Neural cell (in vitro differentiated cells): ENCODE results near the gene ZNF701. TPM values are rescaled to one million over a fixed set of nuclear protein-coding genes. Genes with fewer than 3 reads are reported as not detected.

Experiments used
- H2AFZ ChIP-seq: fragments of 200-600, 300-800 bp; sonication (generic), shearing (Covaris generic); 2 replicates; pipeline ENCODE4 v1.6.0; 2014; ENCODE audit warnings: low read depth, mild to moderate bottlenecking, antibody characterized with exemption, low read length, moderate library complexity
- H3F3A ChIP-seq: fragments of 200-600 bp; shearing (Covaris generic); 2 replicates; pipeline ENCODE4 v1.6.1; 2016; ENCODE audit warnings: mild to moderate bottlenecking, moderate library complexity, mixed read lengths, antibody characterized with exemption, low read length; ENCODE audit not compliant: insufficient read depth, poor library complexity, severe bottlenecking
- H3K27ac ChIP-seq: fragments of 200-600, 300-800 bp; sonication (generic), shearing (Covaris generic); 2 replicates; pipeline ENCODE4 v1.5.1; 2014; ENCODE audit warnings: mild to moderate bottlenecking, low read length, moderate library complexity
- H3K27me3 ChIP-seq: fragments of 300-800, 200-600 bp; sonication (generic), shearing (Covaris generic); 2 replicates; pipeline ENCODE4 v1.6.0; 2014; ENCODE audit warnings: mild to moderate bottlenecking, low read depth, low read length, moderate library complexity; ENCODE audit not compliant: insufficient read depth
- H3K36me3 ChIP-seq: fragments of 300-800, 200-600 bp; sonication (generic), shearing (Covaris generic); 2 replicates; pipeline ENCODE4 v1.5.1; 2014; ENCODE audit warnings: mild to moderate bottlenecking, antibody characterized with exemption, low read length, moderate library complexity; ENCODE audit not compliant: insufficient read depth
- H3K4me2 ChIP-seq: fragments of 300-800, 200-600 bp; sonication (generic), shearing (Covaris generic); 2 replicates; pipeline ENCODE4 v1.6.0; 2014; ENCODE audit warnings: mild to moderate bottlenecking, low read length
- H3K4me3 ChIP-seq: fragments of 300-800, 200-600 bp; sonication (generic), shearing (Covaris generic); 2 replicates; pipeline ENCODE4 v1.5.1; 2014; ENCODE audit warnings: mild to moderate bottlenecking, low read length, moderate library complexity
- H3K79me2 ChIP-seq: fragments of 200-600 bp; shearing (Covaris generic); replicated peaks from 2 replicates; pipeline ENCODE4 v1.6.0; 2014; ENCODE audit warnings: mild to moderate bottlenecking, low read length, moderate library complexity; ENCODE audit not compliant: insufficient read depth
- H3K9ac ChIP-seq: fragments of 300-800, 200-600 bp; sonication (generic), shearing (Covaris generic); 2 replicates; pipeline ENCODE4 v1.6.1; 2016; ENCODE audit warnings: mild to moderate bottlenecking, low read length, mixed read lengths
- H3K9me2 ChIP-seq: fragments of 200-600 bp; shearing (Covaris generic); 2 replicates; pipeline ENCODE4 v1.6.1; 2016; ENCODE audit warnings: mild to moderate bottlenecking, low read length, mixed read lengths; ENCODE audit not compliant: insufficient read depth
- H3K9me3 ChIP-seq: fragments of 200-600, 300-800 bp; sonication (generic), shearing (Covaris generic); 2 replicates; pipeline ENCODE4 v1.6.1; 2016; ENCODE audit warnings: mild to moderate bottlenecking, mixed run types, low read length, moderate library complexity, mixed read lengths
- H4K20me1 ChIP-seq: fragments of 200-600 bp; shearing (Covaris generic); 2 replicates; pipeline ENCODE4 v1.6.1; 2016; ENCODE audit warnings: mild to moderate bottlenecking, mixed run types; ENCODE audit not compliant: insufficient read depth
- EP300 ChIP-seq: fragments of 450-650 bp; conservative IDR thresholded peaks from 2 replicates; pipeline ENCODE4 v1.6.1; 2014; ENCODE audit warnings: antibody characterized with exemption, mild to moderate bottlenecking, moderate library complexity; ENCODE audit not compliant: poor library complexity, severe bottlenecking
- EZH2 ChIP-seq: fragments of 200-600, 300-800 bp; shearing (Covaris generic), sonication (generic); IDR thresholded peaks from 2 replicates; pipeline ENCODE4 v1.6.1; 2014; ENCODE audit warnings: antibody characterized with exemption, low read length, borderline replicate concordance, mild to moderate bottlenecking; ENCODE audit not compliant: insufficient read depth, poor library complexity, severe bottlenecking
- MXI1 ChIP-seq: fragments of 450-650 bp; conservative IDR thresholded peaks from 2 replicates; pipeline ENCODE4 v1.6.1; 2014; ENCODE audit warnings: antibody characterized with exemption, mild to moderate bottlenecking; ENCODE audit not compliant: poor library complexity, severe bottlenecking
- POLR2AphosphoS5 ChIP-seq: IDR thresholded peaks from 2 replicates; pipeline ENCODE4 v1.6.1; 2012
- RAD21 ChIP-seq: fragments of 450-650 bp; conservative IDR thresholded peaks from 2 replicates; pipeline ENCODE4 v1.6.1; 2014; ENCODE audit warnings: antibody characterized with exemption, mild to moderate bottlenecking, moderate library complexity
- SMC3 ChIP-seq: fragments of 450-650 bp; conservative IDR thresholded peaks from 2 replicates; pipeline ENCODE4 v1.6.1; 2014; ENCODE audit warnings: antibody characterized with exemption, mild to moderate bottlenecking, moderate library complexity; ENCODE audit not compliant: poor library complexity
- TAF1 ChIP-seq: IDR thresholded peaks from 2 replicates; pipeline ENCODE4 v1.6.1; 2012; ENCODE audit warnings: low read depth
- polyA plus RNA-seq: library from polyadenylated mRNA; depleted of rRNA; stranded (reverse); fragments of >200 nt; gene quantifications from 2 replicates; pipeline ENCODE4 v1.2.3, GENCODE V29; 2014
- TF ChIP-seq, protein P1 (sequence below): IDR thresholded peaks from 2 replicates; pipeline ENCODE4 v1.6.1; 2012; ENCODE audit warnings: borderline replicate concordance
- TF ChIP-seq, protein P2 (sequence below): fragments of 450-650 bp; IDR thresholded peaks from 2 replicates; pipeline ENCODE4 v1.5.1; 2014; ENCODE audit warnings: antibody characterized with exemption, mild to moderate bottlenecking, moderate library complexity; ENCODE audit not compliant: poor library complexity, severe bottlenecking

ZNF701 gene
- polyA plus RNA-seq, 1 donor from 2014 or later = 8.0 TPM

DNA sequence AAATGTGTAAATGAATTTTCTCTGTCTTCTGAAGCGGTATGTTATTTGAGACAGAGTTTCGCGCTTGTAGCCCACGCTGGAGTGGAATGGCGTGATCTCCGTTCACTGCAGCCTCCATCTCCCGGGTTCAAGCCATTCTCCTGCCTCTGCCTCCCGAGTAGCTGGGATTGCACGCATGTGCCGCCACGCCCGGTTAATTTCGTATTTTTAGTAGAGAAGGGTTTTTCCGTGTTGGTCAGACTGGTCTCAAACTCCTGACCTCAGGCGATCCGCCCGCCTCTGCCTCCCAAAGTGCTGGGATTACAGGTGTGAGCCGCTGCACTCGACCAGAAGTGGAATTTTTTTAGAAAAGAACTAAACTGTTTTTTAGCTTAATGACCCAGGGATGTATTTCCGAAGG lies 46.0 kb upstream of the ZNF701 start:
- Histone ChIP-seq H3K4me2 (no peak overlapping the region), H2AFZ (no peak overlapping the region), H3K27me3 (no peaks in the 10 kb centered on the region), H3K9me2 (no peaks in the 10 kb centered on the region), H3K4me3 (no peak overlapping the region), H3K27ac (no peak overlapping the region), H3K9ac (no peak overlapping the region), H3K79me2 (no peaks in the 10 kb centered on the region), H3K36me3 (no peaks in the 10 kb centered on the region), H3K9me3 (no peaks in the 10 kb centered on the region), H3F3A (peaks cover 4% of the 10 kb centered on the region), H4K20me1 (no peaks in the 10 kb centered on the region)
- TF ChIP-seq EP300 (no peak), RAD21 (no peak), MXI1 (no peak), SMC3 (no peak), TAF1 (no peak), POLR2AphosphoS5 (no peak), EZH2 (no peak)
- TF ChIP-seq, protein P1, sequence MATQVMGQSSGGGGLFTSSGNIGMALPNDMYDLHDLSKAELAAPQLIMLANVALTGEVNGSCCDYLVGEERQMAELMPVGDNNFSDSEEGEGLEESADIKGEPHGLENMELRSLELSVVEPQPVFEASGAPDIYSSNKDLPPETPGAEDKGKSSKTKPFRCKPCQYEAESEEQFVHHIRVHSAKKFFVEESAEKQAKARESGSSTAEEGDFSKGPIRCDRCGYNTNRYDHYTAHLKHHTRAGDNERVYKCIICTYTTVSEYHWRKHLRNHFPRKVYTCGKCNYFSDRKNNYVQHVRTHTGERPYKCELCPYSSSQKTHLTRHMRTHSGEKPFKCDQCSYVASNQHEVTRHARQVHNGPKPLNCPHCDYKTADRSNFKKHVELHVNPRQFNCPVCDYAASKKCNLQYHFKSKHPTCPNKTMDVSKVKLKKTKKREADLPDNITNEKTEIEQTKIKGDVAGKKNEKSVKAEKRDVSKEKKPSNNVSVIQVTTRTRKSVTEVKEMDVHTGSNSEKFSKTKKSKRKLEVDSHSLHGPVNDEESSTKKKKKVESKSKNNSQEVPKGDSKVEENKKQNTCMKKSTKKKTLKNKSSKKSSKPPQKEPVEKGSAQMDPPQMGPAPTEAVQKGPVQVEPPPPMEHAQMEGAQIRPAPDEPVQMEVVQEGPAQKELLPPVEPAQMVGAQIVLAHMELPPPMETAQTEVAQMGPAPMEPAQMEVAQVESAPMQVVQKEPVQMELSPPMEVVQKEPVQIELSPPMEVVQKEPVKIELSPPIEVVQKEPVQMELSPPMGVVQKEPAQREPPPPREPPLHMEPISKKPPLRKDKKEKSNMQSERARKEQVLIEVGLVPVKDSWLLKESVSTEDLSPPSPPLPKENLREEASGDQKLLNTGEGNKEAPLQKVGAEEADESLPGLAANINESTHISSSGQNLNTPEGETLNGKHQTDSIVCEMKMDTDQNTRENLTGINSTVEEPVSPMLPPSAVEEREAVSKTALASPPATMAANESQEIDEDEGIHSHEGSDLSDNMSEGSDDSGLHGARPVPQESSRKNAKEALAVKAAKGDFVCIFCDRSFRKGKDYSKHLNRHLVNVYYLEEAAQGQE = no peak
- TF ChIP-seq, protein P2, sequence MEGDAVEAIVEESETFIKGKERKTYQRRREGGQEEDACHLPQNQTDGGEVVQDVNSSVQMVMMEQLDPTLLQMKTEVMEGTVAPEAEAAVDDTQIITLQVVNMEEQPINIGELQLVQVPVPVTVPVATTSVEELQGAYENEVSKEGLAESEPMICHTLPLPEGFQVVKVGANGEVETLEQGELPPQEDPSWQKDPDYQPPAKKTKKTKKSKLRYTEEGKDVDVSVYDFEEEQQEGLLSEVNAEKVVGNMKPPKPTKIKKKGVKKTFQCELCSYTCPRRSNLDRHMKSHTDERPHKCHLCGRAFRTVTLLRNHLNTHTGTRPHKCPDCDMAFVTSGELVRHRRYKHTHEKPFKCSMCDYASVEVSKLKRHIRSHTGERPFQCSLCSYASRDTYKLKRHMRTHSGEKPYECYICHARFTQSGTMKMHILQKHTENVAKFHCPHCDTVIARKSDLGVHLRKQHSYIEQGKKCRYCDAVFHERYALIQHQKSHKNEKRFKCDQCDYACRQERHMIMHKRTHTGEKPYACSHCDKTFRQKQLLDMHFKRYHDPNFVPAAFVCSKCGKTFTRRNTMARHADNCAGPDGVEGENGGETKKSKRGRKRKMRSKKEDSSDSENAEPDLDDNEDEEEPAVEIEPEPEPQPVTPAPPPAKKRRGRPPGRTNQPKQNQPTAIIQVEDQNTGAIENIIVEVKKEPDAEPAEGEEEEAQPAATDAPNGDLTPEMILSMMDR = no peak

- H3K27ac ChIP-seq = peak within 1 kb of the TSS; percentile 68
- peaks cover 4% of the 10 kb centered on the region for H3F3A ChIP-seq
- peak within 1 kb of the TSS; percentile 78 for H3K4me3 ChIP-seq
- H3K9ac ChIP-seq = peak within 1 kb of the TSS; percentile 81
- no peaks in the 10 kb centered on the region for H4K20me1 ChIP-seq
- no peaks in the 10 kb centered on the region for H3K9me3 ChIP-seq
- H3K79me2 ChIP-seq = no peaks in the 10 kb centered on the region
- no peaks in the 10 kb centered on the region for H3K27me3 ChIP-seq
- H3K36me3 ChIP-seq = no peaks in the 10 kb centered on the region
- TF ChIP-seq, protein P1 = peak; percentile 65
- TF ChIP-seq POLR2AphosphoS5 (peak; percentile 90), MXI1 (peak; percentile 23), RAD21 (no peak)
- TF ChIP-seq, protein P2 = peak; percentile 67
- H3K4me2 ChIP-seq = peak within 1 kb of the TSS; percentile 98
- H2AFZ ChIP-seq = peak within 1 kb of the TSS; percentile 88
- no peaks in the 10 kb centered on the region for H3K9me2 ChIP-seq
Observed at GRCh38 chr19:52527134-52527955, 42.7 kb upstream of the ZNF701 start, which contains the start of gene ZNF808. Gene ZNF808 (plus strand): TSS chr19:52527668. CDS start chr19:52543285, 15,617 bp downstream.
